GM21576 (cell line): Measurements from ENCODE around the gene NFKBIB.
A peak's percentile ranks its signal among the peaks of the same experiment; 100 is the strongest.
"Not testable (repeated sequence)": the region's sequence is repeated elsewhere in the genome, so short reads cannot be mapped to it uniquely, and the experiment has no call there.

Experiments used
- ATAC-seq: cut with Tn5 transposase; IDR thresholded peaks from one replicate; pipeline ENCODE4 v1.9.1; 2021; ENCODE audit warnings: mild to moderate bottlenecking, moderate library complexity; ENCODE audit not compliant: unreplicated experiment

The NFKBIB gene

DNA sequence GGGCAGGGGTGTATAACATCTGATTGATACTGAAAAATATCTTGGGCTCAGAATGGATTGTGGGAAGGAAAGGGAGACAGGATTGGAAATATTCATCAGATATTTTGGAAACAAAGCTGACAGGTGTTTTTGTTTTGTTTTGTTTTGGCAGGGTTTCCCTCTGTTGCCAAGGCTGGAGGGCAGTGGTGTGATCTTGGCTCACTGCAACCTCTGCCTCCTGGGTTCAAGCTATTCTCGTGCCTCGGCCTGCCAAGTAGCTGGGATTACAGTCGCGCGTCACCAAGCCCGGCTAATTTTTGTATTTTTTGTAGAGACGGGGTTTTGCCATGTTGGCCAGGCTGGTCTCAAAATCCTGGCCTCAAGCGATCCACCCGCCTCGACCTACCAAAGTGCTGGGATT, 26.4 kb upstream of the NFKBIB start:
- ATAC-seq = not testable (repeated sequence)

DNA sequence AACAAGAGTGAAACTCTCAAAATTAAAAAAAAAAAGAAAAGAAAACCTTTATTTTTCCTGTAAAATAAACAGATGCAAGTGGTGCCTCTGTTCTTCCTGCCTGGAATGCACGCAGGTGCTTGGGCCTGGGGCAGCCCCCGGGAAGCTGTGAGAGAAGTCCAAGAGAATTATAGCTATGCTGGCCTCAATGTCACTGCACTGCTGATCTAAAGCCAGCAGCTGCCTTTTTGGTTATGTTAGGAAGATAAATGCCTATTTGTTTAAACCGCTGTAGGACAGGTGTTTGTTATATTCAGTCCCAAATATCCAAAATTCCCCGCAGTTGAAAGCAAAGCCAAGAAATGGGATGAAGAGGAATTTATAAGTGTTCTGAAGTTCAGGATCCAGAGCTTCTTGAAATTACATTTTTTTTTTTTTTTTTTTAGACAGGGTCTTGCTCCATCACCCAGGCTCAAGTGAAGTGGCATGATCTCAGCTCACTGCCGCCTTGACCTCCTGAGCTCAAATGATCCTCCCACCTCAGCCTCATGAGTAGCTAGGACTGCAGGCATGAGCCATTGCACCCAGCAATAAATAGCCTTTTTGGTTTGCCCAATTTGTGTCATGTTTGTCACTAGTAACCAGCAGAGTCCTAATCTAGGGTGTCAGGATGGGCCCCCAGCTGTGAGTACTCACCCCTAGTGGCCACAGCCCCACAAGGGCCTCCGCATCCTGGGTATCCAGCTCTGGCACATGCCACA, 23.9 kb upstream of the NFKBIB start:
- ATAC-seq = no peak

GRCh38 chr19:38877781-38878574, 21.8 kb upstream of the NFKBIB start, which contains the start of gene RINL:
Gene RINL, minus strand, starts transcription at chr19:38878275. Its CDS starts 1,533 bp downstream, at chr19:38876742.
- ATAC-seq = peak; percentile 66

DNA sequence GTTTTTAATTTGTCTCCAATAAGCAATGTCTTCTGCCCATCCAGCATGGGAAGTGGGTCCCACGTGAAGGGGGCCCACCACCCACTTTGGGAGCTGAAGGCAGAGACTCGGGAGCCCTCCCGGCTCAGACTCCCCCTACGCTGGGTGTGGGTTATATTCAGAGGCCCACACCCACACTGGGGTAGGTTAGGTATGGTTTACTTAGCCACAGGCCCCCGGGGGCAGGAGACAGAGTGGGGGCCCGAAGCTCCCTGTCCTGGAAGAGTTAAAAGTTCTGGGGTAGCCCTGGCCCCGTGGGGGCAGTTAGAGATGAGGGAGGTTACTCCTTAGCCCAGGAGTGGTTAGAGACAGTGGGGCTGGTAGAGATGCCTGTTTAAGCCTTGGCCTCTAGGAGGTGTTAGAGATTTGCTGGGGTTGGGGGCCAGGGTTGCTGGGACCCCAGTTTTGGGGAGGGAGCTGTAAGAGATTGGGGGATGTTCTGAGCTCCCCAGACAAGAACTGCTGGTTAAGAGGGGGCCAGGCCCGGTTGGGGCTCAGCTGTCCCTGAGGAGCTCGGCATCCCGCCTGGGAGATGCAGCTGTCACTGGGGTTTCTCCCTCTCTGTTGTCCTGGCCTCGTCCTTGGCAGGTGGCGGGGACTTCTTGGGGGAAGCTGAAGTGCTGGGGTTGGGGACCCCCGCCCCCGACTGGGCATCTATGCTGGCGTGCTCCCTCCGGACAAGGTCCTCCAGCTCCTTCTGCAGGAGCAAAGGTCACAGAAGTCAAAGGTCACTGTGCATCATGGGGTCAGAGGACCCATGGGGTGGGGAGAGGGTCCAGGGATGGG, 21.0 kb upstream of the NFKBIB start:
- ATAC-seq = no peak

DNA sequence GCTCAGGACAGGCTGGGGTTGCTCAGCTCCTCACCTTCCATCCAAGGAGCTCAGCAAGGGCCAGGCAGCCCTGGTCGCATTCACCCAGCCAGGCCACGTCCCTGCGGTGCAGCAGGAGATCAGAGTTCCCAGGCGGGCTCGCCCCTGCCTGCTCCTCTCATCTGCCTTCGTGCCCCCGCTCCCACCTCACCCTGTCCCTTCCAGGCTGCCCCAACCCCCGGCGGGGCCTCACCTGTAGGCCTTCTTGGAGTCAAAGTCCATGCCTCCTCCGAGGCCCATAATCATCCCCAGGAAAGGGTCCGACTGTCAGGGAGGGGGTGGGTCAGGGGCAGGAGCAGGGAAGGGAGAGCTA, 20.4 kb upstream of the NFKBIB start:
- ATAC-seq = no peak

DNA sequence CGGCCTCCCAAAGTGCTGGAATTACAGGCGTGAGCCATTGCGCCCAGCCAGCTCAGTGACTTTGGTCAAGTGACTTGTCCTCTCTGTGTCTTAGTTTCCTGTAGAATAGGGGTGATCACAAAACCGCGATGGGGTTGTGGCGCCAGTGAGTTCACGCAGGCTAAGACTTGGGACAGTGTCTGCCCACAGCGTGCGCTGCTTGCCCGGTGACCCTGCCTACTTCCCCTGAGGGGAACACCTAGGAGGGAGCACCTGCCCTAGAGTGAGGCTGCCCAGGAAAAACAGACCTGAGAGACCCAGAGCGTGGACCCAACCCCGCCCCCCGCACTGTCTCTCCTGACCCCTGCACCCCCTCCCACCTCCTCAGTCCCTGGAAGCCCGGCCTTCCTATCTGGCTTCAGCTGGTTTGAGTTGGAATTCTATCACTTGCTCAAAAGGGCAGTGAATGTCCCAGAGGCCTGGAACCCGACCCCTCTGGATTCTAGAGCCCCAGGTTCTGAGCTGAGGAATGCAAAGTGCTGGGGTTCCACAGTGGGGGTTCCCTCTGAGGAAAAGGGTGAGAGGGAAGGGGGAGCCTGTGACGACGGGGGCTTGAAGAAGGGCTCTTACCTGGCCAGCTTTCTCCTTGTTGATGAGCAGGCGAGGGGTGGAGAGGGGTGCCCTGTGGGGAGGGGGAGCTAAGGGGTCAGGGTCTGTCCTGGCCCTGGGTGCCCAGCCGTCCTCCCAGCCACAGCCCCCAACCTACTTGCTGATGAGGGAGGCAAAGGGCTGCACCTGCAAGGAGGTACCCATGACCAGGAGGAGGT, 19.5 kb upstream of the NFKBIB start:
- no peak for ATAC-seq

GRCh38 chr19:38880882-38881609, 18.7 kb upstream of the NFKBIB start:
- no peak for ATAC-seq

DNA sequence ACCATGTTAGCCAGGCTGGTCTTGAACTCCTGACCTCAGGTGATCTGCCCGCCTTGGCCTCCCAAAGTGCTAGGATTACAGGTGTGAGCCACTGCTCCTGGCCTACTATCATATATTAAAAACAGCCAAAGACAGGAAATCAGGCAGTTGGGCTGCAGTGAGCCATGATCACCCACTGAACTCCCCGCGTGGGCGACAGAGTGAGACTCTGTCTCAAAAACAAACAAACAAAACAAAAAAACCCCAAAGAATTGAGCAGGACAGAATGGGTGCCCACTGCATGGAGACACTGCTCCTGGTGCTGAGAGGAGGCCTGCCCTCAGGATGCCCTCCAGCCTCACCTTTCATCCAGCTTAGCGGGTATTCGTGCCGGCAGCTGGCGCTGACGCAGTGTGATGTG, 16.5 kb upstream of the NFKBIB start:
- ATAC-seq = no peak

DNA sequence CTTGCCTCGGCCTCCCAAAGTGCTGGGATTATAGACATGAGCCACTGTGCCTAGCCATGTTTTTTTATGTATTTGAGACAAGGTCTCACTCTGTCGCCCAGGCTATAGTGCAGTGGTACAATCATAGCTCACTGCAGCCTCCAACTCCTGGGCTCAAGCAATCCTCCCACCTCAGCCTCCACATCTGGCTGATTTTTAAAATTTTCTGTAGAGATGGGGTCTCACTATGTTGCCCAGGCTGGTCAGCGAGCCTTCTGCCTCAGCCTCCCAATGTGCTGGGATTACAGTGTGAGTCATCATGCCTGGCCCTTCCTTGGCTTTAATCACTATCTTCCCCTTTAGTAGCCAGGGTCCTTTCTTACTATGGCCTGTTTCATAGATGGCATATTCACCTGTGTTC, 15.1 kb upstream of the NFKBIB start:
- not testable (repeated sequence) for ATAC-seq

DNA sequence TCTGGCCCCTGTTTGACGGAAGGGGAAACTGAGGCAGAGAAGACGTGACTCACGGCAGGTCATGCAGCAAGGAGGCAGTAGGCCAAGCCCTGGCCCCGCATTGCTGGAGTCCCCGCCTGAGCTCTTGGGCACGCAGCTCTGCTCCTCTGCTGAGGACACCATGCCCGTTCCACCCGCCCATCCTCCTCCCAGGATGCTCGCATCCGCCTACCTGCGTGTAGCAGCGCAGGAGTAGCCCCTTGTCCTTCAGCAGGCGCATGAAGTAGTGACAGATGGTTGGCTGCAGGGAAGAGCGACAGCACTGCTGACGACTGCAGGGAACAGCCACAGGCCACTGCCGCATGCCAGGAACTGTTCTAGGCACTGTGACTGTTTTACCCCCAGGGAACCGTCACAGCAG, 10.9 kb upstream of the NFKBIB start:
- no peak for ATAC-seq

DNA sequence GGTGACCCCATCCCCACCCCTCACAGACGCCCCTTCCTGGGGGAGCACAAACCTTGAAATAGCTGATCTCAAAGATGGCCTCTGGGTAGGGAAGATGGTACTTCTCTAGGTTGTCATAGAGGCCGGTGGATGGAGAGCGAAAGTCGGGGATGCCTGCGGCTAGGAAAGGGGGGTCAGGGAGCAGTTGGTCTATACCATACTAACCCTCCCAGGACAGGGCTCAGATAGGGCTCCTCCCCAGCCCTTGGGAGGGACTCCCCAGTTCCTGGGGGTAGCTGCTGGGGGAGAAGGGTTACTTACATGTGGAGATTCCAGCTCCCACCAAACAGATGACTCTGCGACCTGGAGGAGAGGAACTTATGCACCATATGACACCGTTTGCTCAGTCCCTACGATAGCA, 10.0 kb upstream of the NFKBIB start:
- no peak for ATAC-seq

DNA sequence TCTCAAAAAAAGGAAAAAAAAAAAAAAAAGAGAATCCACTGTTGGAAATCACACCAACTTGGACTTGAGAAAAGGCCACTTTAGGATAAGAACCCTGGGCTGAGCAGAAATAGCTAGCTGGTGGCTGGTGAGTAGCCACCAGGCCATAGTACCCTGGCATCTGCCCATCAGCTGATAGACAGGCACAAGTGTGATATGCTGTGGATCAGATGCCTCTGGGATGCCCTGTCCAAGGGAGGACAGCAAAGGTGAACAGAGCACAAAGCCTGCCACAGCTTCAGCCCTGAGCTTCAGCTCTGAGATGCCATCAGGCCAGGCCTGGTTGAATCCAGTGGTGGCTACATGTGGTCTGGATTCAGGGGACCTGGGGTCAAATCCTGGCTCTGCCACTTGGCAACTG, 9.1 kb upstream of the NFKBIB start:
- ATAC-seq = no peak

- no peak for ATAC-seq
Measured at GRCh38 chr19:38891771-38892170, 8.0 kb upstream of the NFKBIB start.

- ATAC-seq = no peak
Measured at GRCh38 chr19:38892841-38893240, 6.9 kb upstream of the NFKBIB start.

DNA sequence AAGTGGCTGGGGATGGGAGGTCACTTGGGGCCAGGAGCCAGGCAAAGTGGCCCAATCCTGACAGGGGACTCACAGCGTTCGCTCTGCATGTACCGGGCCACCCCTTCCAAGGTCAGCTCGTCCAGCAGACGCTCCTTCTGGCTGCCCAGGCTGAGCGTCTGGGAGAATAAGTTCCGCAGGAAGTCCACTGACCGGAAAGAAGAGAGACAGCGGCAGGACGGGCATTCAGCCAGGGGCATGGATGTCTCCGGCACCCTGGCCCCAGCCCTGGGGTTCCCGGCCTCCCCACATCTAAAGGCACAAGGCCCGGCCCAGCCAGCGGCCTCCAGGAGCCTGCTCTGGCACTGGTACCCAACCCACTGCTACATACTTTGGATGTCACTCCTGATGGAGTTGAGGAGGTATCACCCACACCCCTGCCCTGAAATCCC, 6.4 kb upstream of the NFKBIB start:
- ATAC-seq = no peak

- no peak for ATAC-seq
Measured at GRCh38 chr19:38894968-38895367, 4.8 kb upstream of the NFKBIB start.

DNA sequence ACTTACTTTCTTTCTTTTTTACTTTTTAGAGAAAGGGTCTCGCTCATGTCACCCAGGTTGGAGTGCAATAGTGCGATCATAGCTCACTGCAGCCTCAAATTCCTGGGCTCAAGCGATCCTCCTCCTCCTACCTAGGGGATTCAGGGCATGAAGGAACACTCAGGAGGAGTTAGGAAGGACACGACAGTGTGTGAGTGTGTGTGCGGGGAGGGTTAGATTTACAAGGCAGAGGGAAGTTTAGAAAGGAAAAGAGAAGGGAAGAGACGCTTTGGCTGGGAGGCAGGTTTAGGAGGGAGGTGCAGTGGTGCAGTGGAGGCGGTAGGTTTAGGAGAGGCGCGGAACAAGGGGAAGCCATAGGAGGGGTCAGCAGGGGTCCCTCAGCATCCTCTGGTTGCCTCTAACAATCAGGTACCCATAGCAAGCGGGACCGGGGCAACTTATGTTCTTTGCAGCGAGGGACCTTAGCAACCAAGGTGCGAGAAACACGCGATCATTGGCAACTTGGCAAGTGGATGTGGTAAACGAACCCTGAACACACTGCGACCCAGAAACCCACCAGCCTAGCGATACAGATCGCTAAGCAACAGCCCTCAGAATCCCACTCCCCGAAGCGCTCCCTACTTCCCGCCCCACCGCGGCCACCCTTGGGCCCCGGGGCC, 852 bp upstream of the NFKBIB start:
- ATAC-seq = no peak

DNA sequence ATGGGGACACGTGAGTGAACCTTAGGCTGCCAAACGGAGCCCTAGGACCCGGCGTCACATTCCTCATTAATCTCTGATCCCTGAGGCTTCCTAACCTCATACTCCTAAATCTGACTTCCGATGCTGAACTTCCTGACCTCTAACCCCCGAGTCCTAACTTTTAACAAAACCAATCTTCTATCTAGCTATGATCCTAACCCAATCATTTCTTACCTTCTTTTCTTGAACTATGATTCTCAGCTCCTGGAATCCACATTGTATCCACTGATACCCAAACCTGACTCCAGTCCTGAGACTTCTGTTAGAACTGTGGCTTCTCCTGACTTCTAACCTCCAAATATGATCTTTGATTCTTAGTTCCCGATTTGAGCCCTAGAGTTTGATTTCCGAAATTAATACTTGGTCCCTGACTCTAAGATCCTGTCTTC, 447 bp downstream of the NFKBIB start:
- ATAC-seq = no peak

GRCh38 chr19:38900743-38901190, 998 bp downstream of the NFKBIB start:
- no peak for ATAC-seq
